HEK293 (cell line): Measurements from ENCODE around the gene ABT1.

Experiments
- CTCF ChIA-PET: fragments of 350-600 bp; formaldehyde crosslinking; extraction: SDS; loops from one replicate; lab custom pipeline; 2021; ENCODE audit warnings: antibody characterized with exemption; lab: Yijun Ruan, JAX
- POLR2A ChIA-PET: fragments of 300-600 bp; formaldehyde crosslinking; extraction: SDS; loops from one replicate; lab custom pipeline; 2020; ENCODE audit warnings: antibody characterized with exemption, inconsistent platforms; lab: Yijun Ruan, JAX
- H3K27ac ChIP-seq: fragments of 200-500 bp; sonication (Bioruptor generic); 2 replicates; pipeline ENCODE4 v1.5.1; 2014; ENCODE audit warnings: low read depth, low read length, control low read depth, inconsistent platforms; ENCODE audit errors: extremely low read depth
- H3K36me3 ChIP-seq, 2 experiments: fragments of 200-500 bp in 1 of 2; sonication (Bioruptor generic) in 1 of 2; 1 replicate in 1 of 2; 2 replicates in 1 of 2; pipeline ENCODE4 v1.5.1; 2014 to 2017; ENCODE audit warnings: inconsistent platforms in 2 of 2, low read length in 2 of 2; ENCODE audit not compliant: control insufficient read depth in 2 of 2, insufficient read depth in 1 of 2
- H3K4me1 ChIP-seq: fragments of 200-500 bp; sonication (Bioruptor generic); 2 replicates; pipeline ENCODE4 v1.5.1; 2014; ENCODE audit warnings: mild to moderate bottlenecking, low read length, inconsistent platforms; ENCODE audit not compliant: control insufficient read depth, insufficient read depth
- H3K4me3 ChIP-seq: 2 replicates; pipeline ENCODE4 v1.5.1; 2011; ENCODE audit warnings: low read depth, mild to moderate bottlenecking, control low read depth, low read length, moderate library complexity
- H3K9me3 ChIP-seq: fragments of 200-500 bp; sonication (Bioruptor generic); 2 replicates; pipeline ENCODE4 v1.5.1; 2014; ENCODE audit warnings: low read depth, low read length, inconsistent platforms; ENCODE audit not compliant: control insufficient read depth, insufficient read depth
- GLI4 ChIP-seq: fragments of 450-650 bp; formaldehyde crosslinking; IDR thresholded peaks from 2 replicates; pipeline ENCODE4 v1.5.1; 2016; ENCODE audit warnings: missing biosample characterization, missing genetic modification characterization
- KLF10 ChIP-seq: fragments of 450-650 bp; IDR thresholded peaks from 2 replicates; pipeline ENCODE4 v1.5.1; 2018; ENCODE audit warnings: missing biosample characterization, mild to moderate bottlenecking, missing genetic modification characterization
- KLF8 ChIP-seq: fragments of 450-650 bp; formaldehyde crosslinking; IDR thresholded peaks from 2 replicates; pipeline ENCODE4 v1.5.1; 2016; ENCODE audit warnings: missing biosample characterization, missing genetic modification characterization
- SALL2 ChIP-seq: fragments of 450-650 bp; formaldehyde crosslinking; IDR thresholded peaks from 2 replicates; pipeline ENCODE4 v1.5.0; 2017; ENCODE audit warnings: missing biosample characterization, mild to moderate bottlenecking, missing genetic modification characterization, borderline replicate concordance
- SP3 ChIP-seq: fragments of 450-650 bp; formaldehyde crosslinking; IDR thresholded peaks from 2 replicates; pipeline ENCODE4 v1.5.1; 2016; ENCODE audit warnings: missing biosample characterization, missing genetic modification characterization
- YY1 ChIP-seq: fragments of 450-650 bp; formaldehyde crosslinking; IDR thresholded peaks from 2 replicates; pipeline ENCODE4 v1.5.1; 2018; ENCODE audit warnings: missing biosample characterization, missing genetic modification characterization
- ZBTB17 ChIP-seq: fragments of 450-650 bp; formaldehyde crosslinking; IDR thresholded peaks from 2 replicates; pipeline ENCODE4 v1.5.1; 2016; ENCODE audit warnings: missing biosample characterization, missing genetic modification characterization
- ZBTB48 ChIP-seq: fragments of 450-650 bp; formaldehyde crosslinking; IDR thresholded peaks from 2 replicates; pipeline ENCODE4 v1.5.1; 2016; ENCODE audit warnings: missing biosample characterization, missing genetic modification characterization
- ZFP3 ChIP-seq: fragments of 450-650 bp; formaldehyde crosslinking; IDR thresholded peaks from 2 replicates; pipeline ENCODE4 v1.5.1; 2016; ENCODE audit warnings: low read depth, missing biosample characterization, missing genetic modification characterization
- ZNF10 ChIP-seq: fragments of 450-650 bp; formaldehyde crosslinking; IDR thresholded peaks from 2 replicates; pipeline ENCODE4 v1.5.1; 2017; ENCODE audit warnings: missing biosample characterization, missing genetic modification characterization
- ZNF175 ChIP-seq: fragments of 450-650 bp; formaldehyde crosslinking; IDR thresholded peaks from 2 replicates; pipeline ENCODE4 v1.5.1; 2016; ENCODE audit warnings: missing biosample characterization, missing genetic modification characterization
- ZNF2 ChIP-seq: fragments of 450-650 bp; formaldehyde crosslinking; IDR thresholded peaks from 2 replicates; pipeline ENCODE4 v1.5.1; 2016; ENCODE audit warnings: missing biosample characterization, missing genetic modification characterization
- ZNF214 ChIP-seq: fragments of 450-650 bp; formaldehyde crosslinking; IDR thresholded peaks from 2 replicates; pipeline ENCODE4 v1.5.1; 2017; ENCODE audit warnings: missing biosample characterization, mild to moderate bottlenecking, missing genetic modification characterization, borderline replicate concordance
- ZNF23 ChIP-seq: fragments of 450-650 bp; formaldehyde crosslinking; IDR thresholded peaks from 2 replicates; pipeline ENCODE4 v1.5.1; 2016; ENCODE audit warnings: missing biosample characterization, missing genetic modification characterization, borderline replicate concordance
- ZNF24 ChIP-seq: fragments of 450-650 bp; formaldehyde crosslinking; IDR thresholded peaks from 2 replicates; pipeline ENCODE4 v1.5.1; 2016; ENCODE audit warnings: missing biosample characterization, missing genetic modification characterization
- ZNF248 ChIP-seq: fragments of 450-650 bp; formaldehyde crosslinking; IDR thresholded peaks from 2 replicates; pipeline ENCODE4 v1.5.1; 2017; ENCODE audit warnings: missing biosample characterization, missing genetic modification characterization
- ZNF335 ChIP-seq: fragments of 450-650 bp; formaldehyde crosslinking; conservative IDR thresholded peaks from 2 replicates; pipeline ENCODE4 v1.5.1; 2016; ENCODE audit warnings: missing biosample characterization, missing genetic modification characterization
- ZNF366 ChIP-seq: fragments of 450-650 bp; formaldehyde crosslinking; conservative IDR thresholded peaks from 2 replicates; pipeline ENCODE4 v1.5.1; 2016; ENCODE audit warnings: missing biosample characterization, missing genetic modification characterization
- ZNF585B ChIP-seq: fragments of 450-650 bp; formaldehyde crosslinking; IDR thresholded peaks from 2 replicates; pipeline ENCODE4 v1.5.1; 2016; ENCODE audit warnings: missing biosample characterization, missing genetic modification characterization
- ZNF621 ChIP-seq: fragments of 450-650 bp; formaldehyde crosslinking; IDR thresholded peaks from 2 replicates; pipeline ENCODE4 v1.5.1; 2017; ENCODE audit warnings: missing biosample characterization, missing genetic modification characterization
- ZNF624 ChIP-seq: fragments of 450-650 bp; formaldehyde crosslinking; IDR thresholded peaks from 2 replicates; pipeline ENCODE4 v1.5.1; 2017; ENCODE audit warnings: missing biosample characterization, missing genetic modification characterization
- ZNF660 ChIP-seq: fragments of 450-650 bp; IDR thresholded peaks from 2 replicates; pipeline ENCODE4 v1.5.1; 2018; ENCODE audit warnings: missing biosample characterization, mild to moderate bottlenecking, missing genetic modification characterization
- TF ChIP-seq, protein P1 (sequence below): fragments of 450-650 bp; formaldehyde crosslinking; IDR thresholded peaks from 2 replicates; pipeline ENCODE4 v1.5.1; 2016; ENCODE audit warnings: missing biosample characterization, missing genetic modification characterization
- TF ChIP-seq, protein P2 (sequence below): fragments of 450-650 bp; formaldehyde crosslinking; IDR thresholded peaks from 2 replicates; pipeline ENCODE4 v1.5.1; 2017; ENCODE audit warnings: missing biosample characterization, missing genetic modification characterization
- TF ChIP-seq, protein P3 (sequence below): fragments of 450-650 bp; formaldehyde crosslinking; IDR thresholded peaks from 2 replicates; pipeline ENCODE4 v1.5.1; 2017; ENCODE audit warnings: missing biosample characterization, mild to moderate bottlenecking, missing genetic modification characterization, moderate library complexity
- TF ChIP-seq, protein P4 (sequence below): fragments of 450-650 bp; formaldehyde crosslinking; IDR thresholded peaks from 2 replicates; pipeline ENCODE4 v1.5.1; 2016; ENCODE audit warnings: missing biosample characterization, missing genetic modification characterization
- TF ChIP-seq, protein P5 (sequence below): fragments of 450-650 bp; formaldehyde crosslinking; IDR thresholded peaks from 2 replicates; pipeline ENCODE4 v1.5.1; 2017; ENCODE audit warnings: missing biosample characterization, missing genetic modification characterization
- TF ChIP-seq, protein P6 (sequence below): fragments of 450-650 bp; formaldehyde crosslinking; IDR thresholded peaks from 2 replicates; pipeline ENCODE4 v1.5.1; 2016; ENCODE audit warnings: missing biosample characterization, missing genetic modification characterization

The ABT1 gene

DNA sequence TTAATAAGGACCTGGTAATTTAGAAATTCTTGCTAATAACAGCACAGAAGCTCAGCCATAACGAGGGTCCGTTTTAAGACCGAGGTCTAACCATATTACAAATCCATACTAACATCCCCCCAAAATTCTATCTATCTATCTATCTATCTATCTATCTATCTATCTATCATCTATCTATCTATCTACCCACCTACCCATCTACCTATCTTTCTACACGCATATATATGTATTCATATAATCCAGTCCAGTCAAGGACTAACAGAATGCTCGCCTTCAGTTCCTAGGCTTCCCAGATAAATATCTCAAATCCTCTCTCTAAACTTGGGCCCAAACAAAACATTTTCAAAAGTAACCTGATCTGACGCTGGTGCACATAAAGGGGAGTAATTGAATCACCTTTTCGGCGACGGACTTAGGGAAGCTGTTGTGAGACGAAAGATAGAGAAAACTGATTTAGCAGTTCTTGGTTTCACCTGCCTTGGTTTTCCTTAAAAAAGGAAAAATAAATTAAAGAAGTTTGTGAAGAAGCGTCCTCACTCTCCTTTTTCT is 44.0 kb upstream of the ABT1 start (continued):
- TF ChIP-seq ZNF366 (tag by site-specific recombination): 0 out of 2 replicates have a peak, but pooled peaks have one; percentile 42
- TF ChIP-seq ZNF2 (tag by site-specific recombination): no peak
- peak; percentile 58 for TF ChIP-seq ZBTB17 (tag by site-specific recombination)
- TF ChIP-seq, protein P1, sequence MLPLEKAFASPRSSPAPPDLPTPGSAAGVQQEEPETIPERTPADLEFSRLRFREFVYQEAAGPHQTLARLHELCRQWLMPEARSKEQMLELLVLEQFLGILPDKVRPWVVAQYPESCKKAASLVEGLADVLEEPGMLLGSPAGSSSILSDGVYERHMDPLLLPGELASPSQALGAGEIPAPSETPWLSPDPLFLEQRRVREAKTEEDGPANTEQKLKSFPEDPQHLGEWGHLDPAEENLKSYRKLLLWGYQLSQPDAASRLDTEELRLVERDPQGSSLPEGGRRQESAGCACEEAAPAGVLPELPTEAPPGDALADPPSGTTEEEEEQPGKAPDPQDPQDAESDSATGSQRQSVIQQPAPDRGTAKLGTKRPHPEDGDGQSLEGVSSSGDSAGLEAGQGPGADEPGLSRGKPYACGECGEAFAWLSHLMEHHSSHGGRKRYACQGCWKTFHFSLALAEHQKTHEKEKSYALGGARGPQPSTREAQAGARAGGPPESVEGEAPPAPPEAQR (tag by site-specific recombination): no peak
- no peak for TF ChIP-seq ZNF175 (tag by site-specific recombination)
- no peak for TF ChIP-seq ZNF248 (tag by site-specific recombination)
- TF ChIP-seq SALL2 (tag by site-specific recombination): no peak
- no peak for TF ChIP-seq ZNF214
- TF ChIP-seq, all 188 proteins: peak for 3

DNA sequence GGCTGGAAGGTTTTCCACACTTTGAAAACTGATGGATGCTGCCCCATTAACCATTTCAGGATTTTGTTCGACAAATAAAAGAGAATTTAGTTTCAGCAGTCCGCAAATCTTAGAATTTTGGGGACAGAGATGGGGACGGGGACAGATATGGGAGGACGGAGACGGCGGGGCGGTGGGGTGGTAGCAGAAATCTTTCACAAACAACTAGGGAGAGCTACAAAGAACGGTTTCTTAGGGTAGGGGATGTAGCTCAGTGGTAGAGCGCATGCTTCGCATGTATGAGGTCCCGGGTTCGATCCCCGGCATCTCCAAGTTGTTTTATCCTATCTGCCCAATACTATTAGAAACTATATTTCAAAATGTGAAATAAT is 43.5 kb upstream of the ABT1 start:
- ChIA-PET POLR2A (interaction anchor here (0.6 to 3.6 kb wide), 5 partner anchors 16 to 212 kb away, joined by 4 to 29 read pairs (median 7); partner anchors contain the start of genes BTN2A2 and HMGN4), CTCF (interaction anchor here (0.7 to 3.3 kb wide), 6 partner anchors 15 to 541 kb away, joined by 3 to 9 read pairs (median 4); partner anchors contain the start of gene HMGN4)
- Histone ChIP-seq H3K4me3 (peak overlapping the region; percentile 71), H3K27ac (peak overlapping the region; percentile 60; the same call in 1 of the 2 replicates), H3K36me3 (no peaks in the 10 kb centered on the region), H3K9me3 (no peaks in the 10 kb centered on the region), H3K4me1 (no peaks in the 10 kb centered on the region)
- TF ChIP-seq, protein P2, sequence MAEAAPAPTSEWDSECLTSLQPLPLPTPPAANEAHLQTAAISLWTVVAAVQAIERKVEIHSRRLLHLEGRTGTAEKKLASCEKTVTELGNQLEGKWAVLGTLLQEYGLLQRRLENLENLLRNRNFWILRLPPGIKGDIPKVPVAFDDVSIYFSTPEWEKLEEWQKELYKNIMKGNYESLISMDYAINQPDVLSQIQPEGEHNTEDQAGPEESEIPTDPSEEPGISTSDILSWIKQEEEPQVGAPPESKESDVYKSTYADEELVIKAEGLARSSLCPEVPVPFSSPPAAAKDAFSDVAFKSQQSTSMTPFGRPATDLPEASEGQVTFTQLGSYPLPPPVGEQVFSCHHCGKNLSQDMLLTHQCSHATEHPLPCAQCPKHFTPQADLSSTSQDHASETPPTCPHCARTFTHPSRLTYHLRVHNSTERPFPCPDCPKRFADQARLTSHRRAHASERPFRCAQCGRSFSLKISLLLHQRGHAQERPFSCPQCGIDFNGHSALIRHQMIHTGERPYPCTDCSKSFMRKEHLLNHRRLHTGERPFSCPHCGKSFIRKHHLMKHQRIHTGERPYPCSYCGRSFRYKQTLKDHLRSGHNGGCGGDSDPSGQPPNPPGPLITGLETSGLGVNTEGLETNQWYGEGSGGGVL (tag by site-specific recombination): 0 out of 2 replicates have a peak, but pooled peaks have one; percentile 3
- no peak for TF ChIP-seq ZNF585B (tag by site-specific recombination)
- TF ChIP-seq, protein P3, sequence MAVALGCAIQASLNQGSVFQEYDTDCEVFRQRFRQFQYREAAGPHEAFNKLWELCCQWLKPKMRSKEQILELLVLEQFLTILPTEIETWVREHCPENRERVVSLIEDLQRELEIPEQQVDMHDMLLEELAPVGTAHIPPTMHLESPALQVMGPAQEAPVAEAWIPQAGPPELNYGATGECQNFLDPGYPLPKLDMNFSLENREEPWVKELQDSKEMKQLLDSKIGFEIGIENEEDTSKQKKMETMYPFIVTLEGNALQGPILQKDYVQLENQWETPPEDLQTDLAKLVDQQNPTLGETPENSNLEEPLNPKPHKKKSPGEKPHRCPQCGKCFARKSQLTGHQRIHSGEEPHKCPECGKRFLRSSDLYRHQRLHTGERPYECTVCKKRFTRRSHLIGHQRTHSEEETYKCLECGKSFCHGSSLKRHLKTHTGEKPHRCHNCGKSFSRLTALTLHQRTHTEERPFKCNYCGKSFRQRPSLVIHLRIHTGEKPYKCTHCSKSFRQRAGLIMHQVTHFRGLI (tag by site-specific recombination): peak; percentile 37; the same call in 1 of the 2 replicates
- 0 out of 2 replicates have a peak, but pooled peaks have one; percentile 38 for TF ChIP-seq YY1 (tag by site-specific recombination)
- no peak for TF ChIP-seq ZNF24 (tag by site-specific recombination)
- TF ChIP-seq, protein P4, sequence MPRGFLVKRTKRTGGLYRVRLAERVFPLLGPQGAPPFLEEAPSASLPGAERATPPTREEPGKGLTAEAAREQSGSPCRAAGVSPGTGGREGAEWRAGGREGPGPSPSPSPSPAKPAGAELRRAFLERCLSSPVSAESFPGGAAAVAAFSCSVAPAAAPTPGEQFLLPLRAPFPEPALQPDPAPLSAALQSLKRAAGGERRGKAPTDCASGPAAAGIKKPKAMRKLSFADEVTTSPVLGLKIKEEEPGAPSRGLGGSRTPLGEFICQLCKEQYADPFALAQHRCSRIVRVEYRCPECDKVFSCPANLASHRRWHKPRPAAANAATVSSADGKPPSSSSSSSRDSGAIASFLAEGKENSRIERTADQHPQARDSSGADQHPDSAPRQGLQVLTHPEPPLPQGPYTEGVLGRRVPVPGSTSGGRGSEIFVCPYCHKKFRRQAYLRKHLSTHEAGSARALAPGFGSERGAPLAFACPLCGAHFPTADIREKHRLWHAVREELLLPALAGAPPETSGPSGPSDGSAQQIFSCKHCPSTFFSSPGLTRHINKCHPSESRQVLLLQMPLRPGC (tag by site-specific recombination): peak; percentile 51; the same call in 1 of the 2 replicates
- TF ChIP-seq, protein P5, sequence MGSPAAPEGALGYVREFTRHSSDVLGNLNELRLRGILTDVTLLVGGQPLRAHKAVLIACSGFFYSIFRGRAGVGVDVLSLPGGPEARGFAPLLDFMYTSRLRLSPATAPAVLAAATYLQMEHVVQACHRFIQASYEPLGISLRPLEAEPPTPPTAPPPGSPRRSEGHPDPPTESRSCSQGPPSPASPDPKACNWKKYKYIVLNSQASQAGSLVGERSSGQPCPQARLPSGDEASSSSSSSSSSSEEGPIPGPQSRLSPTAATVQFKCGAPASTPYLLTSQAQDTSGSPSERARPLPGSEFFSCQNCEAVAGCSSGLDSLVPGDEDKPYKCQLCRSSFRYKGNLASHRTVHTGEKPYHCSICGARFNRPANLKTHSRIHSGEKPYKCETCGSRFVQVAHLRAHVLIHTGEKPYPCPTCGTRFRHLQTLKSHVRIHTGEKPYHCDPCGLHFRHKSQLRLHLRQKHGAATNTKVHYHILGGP (tag by site-specific recombination): no peak
- TF ChIP-seq, protein P6, sequence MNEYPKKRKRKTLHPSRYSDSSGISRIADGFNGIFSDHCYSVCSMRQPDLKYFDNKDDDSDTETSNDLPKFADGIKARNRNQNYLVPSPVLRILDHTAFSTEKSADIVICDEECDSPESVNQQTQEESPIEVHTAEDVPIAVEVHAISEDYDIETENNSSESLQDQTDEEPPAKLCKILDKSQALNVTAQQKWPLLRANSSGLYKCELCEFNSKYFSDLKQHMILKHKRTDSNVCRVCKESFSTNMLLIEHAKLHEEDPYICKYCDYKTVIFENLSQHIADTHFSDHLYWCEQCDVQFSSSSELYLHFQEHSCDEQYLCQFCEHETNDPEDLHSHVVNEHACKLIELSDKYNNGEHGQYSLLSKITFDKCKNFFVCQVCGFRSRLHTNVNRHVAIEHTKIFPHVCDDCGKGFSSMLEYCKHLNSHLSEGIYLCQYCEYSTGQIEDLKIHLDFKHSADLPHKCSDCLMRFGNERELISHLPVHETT (tag by site-specific recombination): peak; percentile 58; the same call in 1 of the 2 replicates
- peak; percentile 84 for TF ChIP-seq ZNF10
- no peak for TF ChIP-seq ZFP3 (tag by site-specific recombination)
- peak; percentile 86 for TF ChIP-seq ZBTB48
- TF ChIP-seq ZNF624 (tag by site-specific recombination): 0 out of 2 replicates have a peak, but pooled peaks have one; percentile 18
- TF ChIP-seq GLI4 (tag by site-specific recombination): no peak
- TF ChIP-seq KLF10: peak; percentile 12; the same call in 1 of the 2 replicates
- TF ChIP-seq ZNF621 (tag by site-specific recombination): no peak
- TF ChIP-seq ZNF335 (tag by site-specific recombination): 0 out of 2 replicates have a peak, but pooled peaks have one; percentile 32
- peak; percentile 21; the same call in 1 of the 2 replicates for TF ChIP-seq ZNF660 (tag by site-specific recombination)
- TF ChIP-seq ZNF23 (tag by site-specific recombination): no peak
- TF ChIP-seq KLF8: peak; percentile 69
- TF ChIP-seq SP3 (tag by site-specific recombination): 0 out of 2 replicates have a peak, but pooled peaks have one; percentile 26
